A549 (cell line): ENCODE data around the gene ATXN7. TPM values are rescaled to one million over a fixed set of nuclear protein-coding genes. Genes with fewer than 3 reads are reported as not detected.

ENCODE experiments used
- ATAC-seq, 2 experiments: fragments of 200-7000 bp in 1 of 2; fragments of >200 bp in 1 of 2; cut with Nextera tagmentation in 1 of 2; cut with Tn5 transposase in 1 of 2; 3 replicates each; pipeline versions ENCODE4 v1.8.0 to v1.9.1; 2018 to 2020; ENCODE audit warnings: mild to moderate bottlenecking in 1 of 2, moderate library complexity in 1 of 2
- CTCF ChIA-PET: fragments of 300-600 bp; sonication (Branson Sonifier 250); formaldehyde crosslinking; extraction: SDS; loops from one replicate; lab custom pipeline; 2021; ENCODE audit warnings: antibody characterized with exemption, inconsistent platforms; lab: Yijun Ruan, JAX
- POLR2A ChIA-PET: fragments of 350-600 bp; formaldehyde crosslinking; extraction: SDS; loops from one replicate; lab custom pipeline; 2021; ENCODE audit warnings: antibody characterized with exemption, inconsistent platforms; lab: Yijun Ruan, JAX
- DNase-seq, 2 experiments: peaks; one replicate each; pipeline versions ENCODE4 v3.0.0 to v3.0.0-alpha.2; 2011 to 2016; ENCODE audit warnings: low read depth in 1 of 2, low spot score in 1 of 2
- FAIRE-seq: peaks from 2 replicates; lab custom pipeline; 2011; peaks lifted over from hg19 to GRCh38; lab: Jason Lieb, UNC
- H3K27ac ChIP-seq, 2 experiments: fragments of >200 bp; sonication (Bioruptor Twin); formaldehyde crosslinking; 3 replicates each; pipeline ENCODE4 v1.5.1; 2016 to 2017
- H3K4me1 ChIP-seq: fragments of >200 bp; sonication (Bioruptor Twin); formaldehyde crosslinking; 3 replicates; pipeline ENCODE4 v1.6.1; 2016
- H3K4me2 ChIP-seq: fragments of >200 bp; sonication (Bioruptor Twin); formaldehyde crosslinking; 3 replicates; pipeline ENCODE4 v1.6.1; 2016
- H3K4me3 ChIP-seq: fragments of >200 bp; sonication (Bioruptor Twin); formaldehyde crosslinking; 3 replicates; pipeline ENCODE4 v1.5.1; 2016
- H3K9me3 ChIP-seq: fragments of >200 bp; sonication (Bioruptor Twin); formaldehyde crosslinking; 3 replicates; pipeline ENCODE4 v1.6.1; 2016
- BHLHE40 ChIP-seq: IDR thresholded peaks from 2 replicates; pipeline ENCODE4 v1.6.1; 2012; ENCODE audit warnings: low read depth, low read length, inconsistent platforms
- E2F6 ChIP-seq: IDR thresholded peaks from 2 replicates; pipeline ENCODE4 v1.6.1; 2012; ENCODE audit warnings: low read depth, borderline replicate concordance
- EHF ChIP-seq: fragments of 250-450 bp; sonication (Bioruptor Pico); IDR thresholded peaks from 2 replicates; pipeline ENCODE4 v1.5.0; 2020; ENCODE audit warnings: mild to moderate bottlenecking
- EHMT2 ChIP-seq: fragments of 200-600 bp; sonication (generic); IDR thresholded peaks from 2 replicates; pipeline ENCODE4 v1.6.1; 2016; ENCODE audit warnings: antibody characterized with exemption, low read depth, mild to moderate bottlenecking, moderate library complexity
- ESRRA ChIP-seq: fragments of 150-350 bp; IDR thresholded peaks from 2 replicates; pipeline ENCODE4 v1.6.1; 2014; ENCODE audit warnings: mild to moderate bottlenecking, low read length, borderline replicate concordance
- FOSL2 ChIP-seq, 2 experiments: fragments of 450-650 bp in 1 of 2; fragments of >200 bp in 1 of 2; sonication (Bioruptor Twin) in 1 of 2; formaldehyde crosslinking; IDR thresholded peaks; 2 replicates each; pipeline versions ENCODE4 v1.5.0 to v1.6.1; 2016 to 2020; ENCODE audit warnings: mild to moderate bottlenecking in 1 of 2, moderate library complexity in 1 of 2
- HES2 ChIP-seq: fragments of >200 bp; sonication (Bioruptor Twin); formaldehyde crosslinking; IDR thresholded peaks from 2 replicates; pipeline ENCODE4 v1.6.1; 2016
- HEYL ChIP-seq: fragments of 250-450 bp; sonication (Bioruptor Pico); IDR thresholded peaks from 2 replicates; pipeline ENCODE4 v1.8.0; 2021; ENCODE audit warnings: mild to moderate bottlenecking, moderate library complexity
- HMGXB4 ChIP-seq: fragments of 250-450 bp; sonication (Bioruptor Pico); IDR thresholded peaks from 2 replicates; pipeline ENCODE4 v1.5.0; 2021; ENCODE audit warnings: mild to moderate bottlenecking, moderate library complexity, borderline replicate concordance
- HOXA7 ChIP-seq: fragments of 250-450 bp; sonication (Bioruptor Pico); IDR thresholded peaks from 2 replicates; pipeline ENCODE4 v1.5.0; 2020; ENCODE audit warnings: mild to moderate bottlenecking, moderate library complexity
- HOXB13 ChIP-seq: fragments of 250-450 bp; sonication (Bioruptor Pico); IDR thresholded peaks from 2 replicates; pipeline ENCODE4 v1.5.0; 2020; ENCODE audit warnings: low read depth, mild to moderate bottlenecking, moderate library complexity
- JUNB ChIP-seq: fragments of >200 bp; sonication (Bioruptor Twin); formaldehyde crosslinking; IDR thresholded peaks from 2 replicates; pipeline ENCODE4 v1.6.1; 2016
- KDM5A ChIP-seq: fragments of 200-600 bp; sonication (generic); IDR thresholded peaks from 2 replicates; pipeline ENCODE4 v1.6.1; 2016; ENCODE audit warnings: antibody characterized with exemption, mild to moderate bottlenecking
- NPAS2 ChIP-seq: fragments of 250-450 bp; sonication (Bioruptor Pico); IDR thresholded peaks from 2 replicates; pipeline ENCODE4 v1.8.0; 2022; ENCODE audit warnings: mild to moderate bottlenecking, moderate library complexity, borderline replicate concordance
- NR3C1 ChIP-seq: fragments of >200 bp; sonication (Bioruptor Twin); formaldehyde crosslinking; IDR thresholded peaks from 3 replicates; pipeline ENCODE4 v1.6.1; 2017
- PHF8 ChIP-seq: fragments of 200-600 bp; sonication (generic); IDR thresholded peaks from 2 replicates; pipeline ENCODE4 v1.6.1; 2016; ENCODE audit warnings: low read depth, mild to moderate bottlenecking, antibody characterized with exemption, moderate library complexity, borderline replicate concordance
- POLR2A ChIP-seq: IDR thresholded peaks from 2 replicates; pipeline ENCODE4 v1.6.1; 2012; ENCODE audit warnings: mild to moderate bottlenecking, low read length
- POLR2AphosphoS2 ChIP-seq: conservative IDR thresholded peaks from 2 replicates; pipeline ENCODE4 v1.6.1; 2012; ENCODE audit warnings: low read length, improper control_type of control experiment, inconsistent platforms
- RAD21 ChIP-seq, 2 experiments: fragments of >200 bp in 1 of 2; sonication (Bioruptor Twin) in 1 of 2; formaldehyde crosslinking in 1 of 2; IDR thresholded peaks in 1 of 2; conservative IDR thresholded peaks in 1 of 2; 2 replicates in 1 of 2; 3 replicates in 1 of 2; pipeline ENCODE4 v1.6.1; 2012 to 2018; ENCODE audit warnings: inconsistent platforms in 1 of 2
- RARB ChIP-seq: fragments of 250-450 bp; sonication (Bioruptor Pico); IDR thresholded peaks from 2 replicates; pipeline ENCODE4 v1.8.0; 2021; ENCODE audit warnings: mild to moderate bottlenecking, moderate library complexity
- RCOR1 ChIP-seq: fragments of 150-350 bp; IDR thresholded peaks from 2 replicates; pipeline ENCODE4 v1.6.1; 2014; ENCODE audit warnings: antibody characterized with exemption, low read length, low read depth
- REST ChIP-seq: fragments of 200-600 bp; sonication (generic); IDR thresholded peaks from 2 replicates; pipeline ENCODE4 v1.6.1; 2016; ENCODE audit warnings: antibody characterized with exemption, mild to moderate bottlenecking, moderate library complexity
- RFX5 ChIP-seq: fragments of 450-650 bp; IDR thresholded peaks from 2 replicates; pipeline ENCODE4 v1.7.1; 2014; ENCODE audit warnings: antibody characterized with exemption, mild to moderate bottlenecking, moderate library complexity
- SMC3 ChIP-seq: fragments of >200 bp; sonication (Bioruptor Twin); formaldehyde crosslinking; IDR thresholded peaks from 3 replicates; pipeline ENCODE4 v1.6.1; 2018; ENCODE audit warnings: inconsistent platforms
- SREBF2 ChIP-seq: fragments of 450-650 bp; IDR thresholded peaks from 2 replicates; pipeline ENCODE4 v1.6.1; 2014; ENCODE audit warnings: mild to moderate bottlenecking, moderate library complexity
- TFCP2L1 ChIP-seq: fragments of 250-450 bp; sonication (Bioruptor Pico); IDR thresholded peaks from 2 replicates; pipeline ENCODE4 v1.5.0; 2021; ENCODE audit warnings: mild to moderate bottlenecking
- TP53 ChIP-seq: fragments of 250-450 bp; sonication (Bioruptor Pico); IDR thresholded peaks from 2 replicates; pipeline ENCODE4 v1.5.0; 2021; ENCODE audit warnings: mild to moderate bottlenecking, moderate library complexity
- ZSCAN20 ChIP-seq: fragments of 250-450 bp; sonication (Bioruptor Pico); IDR thresholded peaks from 2 replicates; pipeline ENCODE4 v1.8.0; 2022; ENCODE audit warnings: mild to moderate bottlenecking, moderate library complexity
- WGBS: methylation state at CpG from one replicate; pipeline ENCODE4 v1.1.6; 2017; ENCODE audit errors: missing lambda C conversion rate; 5-methylcytosine and 5-hydroxymethylcytosine counted together
- polyA plus RNA-seq, 4 experiments: library from polyadenylated mRNA; depleted of rRNA in 3 of 4; stranded (reverse); fragments of >200 nt; fragmentation: RNase III in 1 of 4; extraction: RNeasy Plus Mini Kit Qiagen cat#74134 plus additional on column Dnase treatment in 1 of 4; gene quantifications; 2 replicates in 3 of 4; 3 replicates in 1 of 4; pipeline ENCODE4 v1.2.3, GENCODE V29; 2011 to 2017

The ATXN7 gene
- polyA plus RNA-seq, 2 of the 4 experiments (the other 2 are of a cell fraction), result 5.4 to 7.3 TPM

DNA sequence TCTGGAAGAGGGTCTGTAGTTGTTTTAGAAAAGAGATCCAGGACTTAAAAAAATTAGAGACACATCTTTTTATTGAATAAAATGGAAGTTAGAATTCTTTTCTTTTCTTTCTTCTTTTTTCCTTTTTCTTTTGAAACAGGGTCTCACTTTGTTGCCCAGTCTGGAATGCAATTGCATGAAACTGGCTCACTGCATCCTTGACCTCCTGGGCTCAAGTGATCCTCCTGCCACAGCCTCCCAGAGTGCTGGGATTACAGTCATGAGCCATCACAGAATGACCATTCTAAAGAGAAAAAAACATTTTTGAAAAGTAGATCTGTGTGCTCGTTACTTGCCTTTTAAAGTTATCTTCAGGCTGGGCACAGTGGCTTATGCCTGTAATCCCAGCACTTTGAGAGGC is 3.6 kb downstream of the ATXN7 start:
- POLR2A ChIA-PET, result no interaction called here
- TF ChIP-seq BHLHE40 (no peak), TP53 (CRISPR knock-in tag) (no peak), RFX5 (no peak), RARB (CRISPR knock-in tag) (no peak), NR3C1 (no peak), HES2 (no peak), ESRRA (no peak), NPAS2 (CRISPR knock-in tag) (no peak), JUNB (no peak), TFCP2L1 (CRISPR knock-in tag) (no peak), HEYL (CRISPR knock-in tag) (no peak)
- TF ChIP-seq, all 56 proteins: peak for 0
- H3K4me2 ChIP-seq, result no peak overlapping the region

GRCh38 chr3:63869940-63870614 is 6.4 kb downstream of the ATXN7 start:
- Histone ChIP-seq H3K9me3 (no peaks in the 10 kb centered on the region), H3K4me1 (peaks cover 3% of the 10 kb centered on the region; the same call in 1 of the 3 replicates), H3K4me3 (no peak overlapping the region), H3K4me2 (no peak overlapping the region), H3K27ac (no peak overlapping the region)
- no peak for FAIRE-seq
- TF ChIP-seq POLR2AphosphoS2 (no peak), POLR2A (no peak), HOXB13 (CRISPR knock-in tag) (no peak), RAD21 (conservative IDR thresholded peaks at IDR 0.05 in 1 of 2, IDR thresholded peaks at IDR 0.05 in 1 of 2) (no peak), HMGXB4 (CRISPR knock-in tag) (no peak), SREBF2 (no peak), JUNB (no peak), ZSCAN20 (CRISPR knock-in tag) (no peak), E2F6 (no peak), RCOR1 (no peak), EHMT2 (no peak), REST (no peak), SMC3 (no peak), EHF (CRISPR knock-in tag) (no peak), PHF8 (no peak), HOXA7 (CRISPR knock-in tag) (no peak), FOSL2 (IDR thresholded peaks at IDR 0.05) (no peak), FOSL2 (CRISPR knock-in tag; IDR thresholded peaks at IDR 0.05) (no peak), RARB (CRISPR knock-in tag) (no peak), KDM5A (no peak)
- POLR2A ChIA-PET, result no interaction called here
- no peak for DNase-seq
- ATAC-seq, result no peak
- CTCF ChIA-PET, result no interaction called here
- WGBS, result 93% methylated on average over 3 of the region's 3 CpGs

More for the DNA sequence above, 3.6 kb downstream of the ATXN7 start:
- FAIRE-seq (no peak), DNase-seq (no peak), ATAC-seq (no peak)
- WGBS, result 88% methylated on average over 1 of the region's 1 CpG
- peaks cover 10% of the 10 kb centered on the region; the same call in 1 of the 3 replicates for H3K4me1 ChIP-seq
- CTCF ChIA-PET, result no interaction called here
- no peaks in the 10 kb centered on the region for H3K9me3 ChIP-seq
- no peak overlapping the region for H3K4me3 ChIP-seq
- no peak overlapping the region for H3K27ac ChIP-seq
